Measurements from ENCODE around the gene CREBBP.

CREBBP gene

GRCh38 chr16:3782566-3782965 lies 97.9 kb downstream of the CREBBP start:
- peaks cover 57% of the 10 kb centered on the region for H3K36me3 ChIP-seq (ENCODE audit: insufficient read depth, low read length)
- no peaks in the 10 kb centered on the region for H3K9me2 ChIP-seq (ENCODE audit: low read depth, low read length)
- H3K27ac ChIP-seq (ENCODE audit: low read depth, low read length, poor library complexity, severe bottlenecking), result no peak overlapping the region
- H2AFZ ChIP-seq (ENCODE audit: low read length), result no peak overlapping the region
- no peaks in the 10 kb centered on the region for H3K4me1 ChIP-seq (ENCODE audit: insufficient read depth, low read length, severe bottlenecking)
- no peaks in the 10 kb centered on the region for H3K27me3 ChIP-seq (ENCODE audit: insufficient read depth, low read length)
- no peaks in the 10 kb centered on the region for H3F3A ChIP-seq (ENCODE audit: insufficient read depth, low read length)
- no peak overlapping the region for H3K9ac ChIP-seq (ENCODE audit: low read length)
- no peak overlapping the region for H3K4me2 ChIP-seq (ENCODE audit: low read length)
- H3K4me3 ChIP-seq (ENCODE audit: low read depth, low read length, poor library complexity, severe bottlenecking), result no peak overlapping the region
- H3K79me2 ChIP-seq (ENCODE audit: insufficient read depth, low read length), result no peaks in the 10 kb centered on the region
- no peaks in the 10 kb centered on the region for H3K9me3 ChIP-seq (ENCODE audit: low read length)
- TF ChIP-seq EZH2 (IDR thresholded peaks at IDR 0.05; ENCODE audit: borderline replicate concordance, low read length) (no peak), CTCF (IDR thresholded peaks at IDR 0.05; ENCODE audit: low read length) (no peak)
- H4K20me1 ChIP-seq (ENCODE audit: insufficient read depth, low read length), result no peaks in the 10 kb centered on the region

- H3K4me2 ChIP-seq (ENCODE audit: low read length), result no peak overlapping the region
- H3K9me2 ChIP-seq (ENCODE audit: low read depth, low read length), result no peaks in the 10 kb centered on the region
- H3K27me3 ChIP-seq (ENCODE audit: insufficient read depth, low read length), result no peaks in the 10 kb centered on the region
- no peak overlapping the region for H2AFZ ChIP-seq (ENCODE audit: low read length)
- no peaks in the 10 kb centered on the region for H3K4me1 ChIP-seq (ENCODE audit: insufficient read depth, low read length, severe bottlenecking)
- H3K27ac ChIP-seq (ENCODE audit: low read depth, low read length, poor library complexity, severe bottlenecking), result no peak overlapping the region
- H3F3A ChIP-seq (ENCODE audit: insufficient read depth, low read length), result no peaks in the 10 kb centered on the region
- H4K20me1 ChIP-seq (ENCODE audit: insufficient read depth, low read length), result no peaks in the 10 kb centered on the region
- no peak for TF ChIP-seq EZH2 (IDR thresholded peaks at IDR 0.05; ENCODE audit: borderline replicate concordance, low read length)
- no peak for TF ChIP-seq CTCF (IDR thresholded peaks at IDR 0.05; ENCODE audit: low read length)
- H3K4me3 ChIP-seq (ENCODE audit: low read depth, low read length, poor library complexity, severe bottlenecking), result no peak overlapping the region
- no peak overlapping the region for H3K9ac ChIP-seq (ENCODE audit: low read length)
- H3K36me3 ChIP-seq (ENCODE audit: insufficient read depth, low read length), result peaks cover 57% of the 10 kb centered on the region
- H3K9me3 ChIP-seq (ENCODE audit: low read length), result no peaks in the 10 kb centered on the region
- H3K79me2 ChIP-seq (ENCODE audit: insufficient read depth, low read length), result no peaks in the 10 kb centered on the region
Observed at GRCh38 chr16:3781421-3781820, 99.1 kb downstream of the CREBBP start.

GRCh38 chr16:3780570-3780969 lies 99.9 kb downstream of the CREBBP start:
- no peak overlapping the region for H3K4me2 ChIP-seq (ENCODE audit: low read length)
- no peaks in the 10 kb centered on the region for H3K79me2 ChIP-seq (ENCODE audit: insufficient read depth, low read length)
- H3K9me3 ChIP-seq (ENCODE audit: low read length), result no peaks in the 10 kb centered on the region
- peaks cover 65% of the 10 kb centered on the region for H3K36me3 ChIP-seq (ENCODE audit: insufficient read depth, low read length)
- no peaks in the 10 kb centered on the region for H4K20me1 ChIP-seq (ENCODE audit: insufficient read depth, low read length)
- no peak overlapping the region for H3K27ac ChIP-seq (ENCODE audit: low read depth, low read length, poor library complexity, severe bottlenecking)
- H2AFZ ChIP-seq (ENCODE audit: low read length), result no peak overlapping the region
- no peaks in the 10 kb centered on the region for H3F3A ChIP-seq (ENCODE audit: insufficient read depth, low read length)
- no peaks in the 10 kb centered on the region for H3K27me3 ChIP-seq (ENCODE audit: insufficient read depth, low read length)
- H3K9ac ChIP-seq (ENCODE audit: low read length), result no peak overlapping the region
- no peaks in the 10 kb centered on the region for H3K9me2 ChIP-seq (ENCODE audit: low read depth, low read length)
- TF ChIP-seq EZH2 (IDR thresholded peaks at IDR 0.05; ENCODE audit: borderline replicate concordance, low read length) (no peak), CTCF (IDR thresholded peaks at IDR 0.05; ENCODE audit: low read length) (peak; percentile 45)
- no peaks in the 10 kb centered on the region for H3K4me1 ChIP-seq (ENCODE audit: insufficient read depth, low read length, severe bottlenecking)
- H3K4me3 ChIP-seq (ENCODE audit: low read depth, low read length, poor library complexity, severe bottlenecking), result no peak overlapping the region
